Stimulated activated CD8-positive, alpha-beta memory T cell treated with anti-CD3 and anti-CD28 coated beads, Interleukin-4, amount 100 ng/mL, for 24 hours (primary cell): ENCODE measurements around the gene HDLBP.

ENCODE experiments used
- DNase-seq: peaks from one replicate; pipeline ENCODE4 v3.0.0-alpha.2; 2020; ENCODE audit warnings: low read depth

HDLBP gene

GRCh38 chr2:241190291-241190981, 125.0 kb downstream of the HDLBP start:
- no peak for DNase-seq

- DNase-seq, result no peak
Observed at GRCh38 chr2:241189856-241190201, 125.6 kb downstream of the HDLBP start.

- no peak for DNase-seq
Observed at GRCh38 chr2:241189093-241189855, 126.2 kb downstream of the HDLBP start.

- no peak for DNase-seq
Observed at GRCh38 chr2:241188361-241189092, 126.9 kb downstream of the HDLBP start, which contains the start of gene ANO7. TSS of gene ANO7 (plus strand) at chr2:241188677. CDS start at chr2:241190064, 1,387 bp downstream.

- DNase-seq, result no peak
Observed at GRCh38 chr2:241187918-241188234, 127.6 kb downstream of the HDLBP start.

- DNase-seq, result no peak
Observed at GRCh38 chr2:241187101-241187917, 128.2 kb downstream of the HDLBP start.

- DNase-seq, result no peak
Observed at GRCh38 chr2:241185961-241186360, 129.5 kb downstream of the HDLBP start.

- no peak for DNase-seq
Observed at GRCh38 chr2:241184901-241185300, 130.6 kb downstream of the HDLBP start.

GRCh38 chr2:241183221-241183620, 132.3 kb downstream of the HDLBP start:
- no peak for DNase-seq

GRCh38 chr2:241182531-241183133, 132.8 kb downstream of the HDLBP start:
- no peak for DNase-seq

GRCh38 chr2:241182126-241182525, 133.3 kb downstream of the HDLBP start:
- no peak for DNase-seq

- DNase-seq, result no peak
Observed at GRCh38 chr2:241180495-241180894, 135.0 kb downstream of the HDLBP start.

- DNase-seq, result no peak
Observed at GRCh38 chr2:241179899-241180298, 135.6 kb downstream of the HDLBP start.

GRCh38 chr2:241178961-241179360, 136.5 kb downstream of the HDLBP start:
- no peak for DNase-seq

- DNase-seq, result no peak
Observed at GRCh38 chr2:241177526-241178334, 137.7 kb downstream of the HDLBP start.
